ENCODE results near the gene RELN. TPM values are rescaled to one million over a fixed set of nuclear protein-coding genes. Genes with fewer than 3 reads are reported as not detected.

The RELN gene
- total and polyA plus RNA-seq, 10 of the 15 experiments (the other 5 are each of a cell fraction or from before 2014, with no cell fraction given), result 0.11 to 0.21 TPM; not detected in 8

DNA sequence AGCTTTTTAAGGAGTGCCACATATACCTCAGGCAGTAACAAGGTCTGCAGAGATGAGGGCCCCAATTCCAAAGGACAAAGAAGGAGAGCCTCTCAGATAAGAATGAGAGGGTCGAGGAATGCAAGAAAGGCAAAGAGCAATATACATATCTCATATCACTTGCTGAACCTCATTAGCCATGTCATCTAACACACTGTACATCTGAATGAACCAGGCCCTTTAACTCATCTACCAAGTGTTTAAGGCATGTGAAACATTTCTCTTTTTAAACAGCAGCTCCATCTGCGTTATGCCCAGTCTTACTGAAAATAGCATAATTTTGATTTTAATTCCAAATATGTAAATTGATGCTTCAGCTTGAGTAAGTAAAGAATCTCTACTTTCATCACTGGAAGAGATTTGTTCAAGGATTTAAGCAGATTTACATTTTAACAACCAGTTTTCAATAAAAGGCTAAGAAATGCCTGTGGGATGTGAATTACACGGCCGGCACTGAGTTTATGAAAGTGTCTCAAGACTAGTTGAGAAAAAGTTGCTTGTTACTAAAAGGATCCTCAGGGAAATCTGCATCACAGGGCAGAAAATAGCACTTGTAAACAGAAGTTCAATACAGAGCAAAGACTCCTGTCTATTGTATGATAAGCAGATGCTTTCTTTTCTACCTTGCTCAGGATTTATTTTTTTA lies 419.7 kb downstream of the RELN start:
- no TSS peak for BruUV-seq (replicated peaks)
- Histone ChIP-seq H3K27ac (ENCODE audit: control insufficient read depth, insufficient read depth) (no peak overlapping the region), H3K36me3 (ENCODE audit: control insufficient read depth in 2 of 2, insufficient read depth in 2 of 2, low read length in 1 of 2) (no peaks in the 10 kb centered on the region), H4K20me1 (ENCODE audit: control insufficient read depth, insufficient read depth) (no peaks in the 10 kb centered on the region), H3K79me2 (ENCODE audit: control insufficient read depth, insufficient read depth, low read length) (no peaks in the 10 kb centered on the region), H3K9ac (ENCODE audit: control insufficient read depth, insufficient read depth, low read length) (no peak overlapping the region), H3K4me2 (ENCODE audit: control insufficient read depth, insufficient read depth) (no peak overlapping the region), H2AFZ (ENCODE audit: control insufficient read depth, low read depth, low read length) (no peak overlapping the region), H3K4me1 (ENCODE audit: control insufficient read depth, insufficient read depth, low read length) (no peaks in the 10 kb centered on the region), H3K27me3 (replicated peaks in 1 of 2; ENCODE audit: control insufficient read depth in 2 of 2, insufficient read depth in 2 of 2, low read length in 1 of 2) (no peaks in the 10 kb centered on the region), H3K9me3 (replicated peaks; ENCODE audit: control insufficient read depth, insufficient read depth, low read length) (no peaks in the 10 kb centered on the region), H3K4me3 (no peak overlapping the region)
- CTCF ChIA-PET, result no interaction called here
- TF ChIP-seq ZSCAN29 (IDR thresholded peaks at IDR 0.05) (no peak), ATF7 (IDR thresholded peaks at IDR 0.05; ENCODE audit: low read depth) (no peak), ETV6 (conservative IDR thresholded peaks at IDR 0.05 in 1 of 2, IDR thresholded peaks at IDR 0.05 in 1 of 2; ENCODE audit: borderline replicate concordance in 1 of 2, low read depth in 1 of 2) (no peak), POU2F2 (IDR thresholded peaks at IDR 0.05; ENCODE audit: borderline replicate concordance, low read depth, low read length) (no peak), ZNF24 (IDR thresholded peaks at IDR 0.05) (no peak), SMAD5 (IDR thresholded peaks at IDR 0.05; ENCODE audit: low read depth) (no peak), RBBP5 (conservative IDR thresholded peaks at IDR 0.05) (no peak), NR2C1 (IDR thresholded peaks at IDR 0.05) (no peak), WRNIP1 (IDR thresholded peaks at IDR 0.05; ENCODE audit: borderline replicate concordance, low read depth, low read length) (no peak), CREB1 (IDR thresholded peaks at IDR 0.05; ENCODE audit: low read depth) (no peak), POLR2AphosphoS2 (IDR thresholded peaks at IDR 0.05; ENCODE audit: low read depth, low read length) (no peak), FOXM1 (IDR thresholded peaks at IDR 0.05; ENCODE audit: low read depth, low read length) (no peak)
- TF ChIP-seq, protein P1, sequence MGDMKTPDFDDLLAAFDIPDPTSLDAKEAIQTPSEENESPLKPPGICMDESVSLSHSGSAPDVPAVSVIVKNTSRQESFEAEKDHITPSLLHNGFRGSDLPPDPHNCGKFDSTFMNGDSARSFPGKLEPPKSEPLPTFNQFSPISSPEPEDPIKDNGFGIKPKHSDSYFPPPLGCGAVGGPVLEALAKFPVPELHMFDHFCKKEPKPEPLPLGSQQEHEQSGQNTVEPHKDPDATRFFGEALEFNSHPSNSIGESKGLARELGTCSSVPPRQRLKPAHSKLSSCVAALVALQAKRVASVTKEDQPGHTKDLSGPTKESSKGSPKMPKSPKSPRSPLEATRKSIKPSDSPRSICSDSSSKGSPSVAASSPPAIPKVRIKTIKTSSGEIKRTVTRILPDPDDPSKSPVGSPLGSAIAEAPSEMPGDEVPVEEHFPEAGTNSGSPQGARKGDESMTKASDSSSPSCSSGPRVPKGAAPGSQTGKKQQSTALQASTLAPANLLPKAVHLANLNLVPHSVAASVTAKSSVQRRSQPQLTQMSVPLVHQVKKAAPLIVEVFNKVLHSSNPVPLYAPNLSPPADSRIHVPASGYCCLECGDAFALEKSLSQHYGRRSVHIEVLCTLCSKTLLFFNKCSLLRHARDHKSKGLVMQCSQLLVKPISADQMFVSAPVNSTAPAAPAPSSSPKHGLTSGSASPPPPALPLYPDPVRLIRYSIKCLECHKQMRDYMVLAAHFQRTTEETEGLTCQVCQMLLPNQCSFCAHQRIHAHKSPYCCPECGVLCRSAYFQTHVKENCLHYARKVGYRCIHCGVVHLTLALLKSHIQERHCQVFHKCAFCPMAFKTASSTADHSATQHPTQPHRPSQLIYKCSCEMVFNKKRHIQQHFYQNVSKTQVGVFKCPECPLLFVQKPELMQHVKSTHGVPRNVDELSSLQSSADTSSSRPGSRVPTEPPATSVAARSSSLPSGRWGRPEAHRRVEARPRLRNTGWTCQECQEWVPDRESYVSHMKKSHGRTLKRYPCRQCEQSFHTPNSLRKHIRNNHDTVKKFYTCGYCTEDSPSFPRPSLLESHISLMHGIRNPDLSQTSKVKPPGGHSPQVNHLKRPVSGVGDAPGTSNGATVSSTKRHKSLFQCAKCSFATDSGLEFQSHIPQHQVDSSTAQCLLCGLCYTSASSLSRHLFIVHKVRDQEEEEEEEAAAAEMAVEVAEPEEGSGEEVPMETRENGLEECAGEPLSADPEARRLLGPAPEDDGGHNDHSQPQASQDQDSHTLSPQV (IDR thresholded peaks at IDR 0.05), result no peak
- TF ChIP-seq, protein P2, sequence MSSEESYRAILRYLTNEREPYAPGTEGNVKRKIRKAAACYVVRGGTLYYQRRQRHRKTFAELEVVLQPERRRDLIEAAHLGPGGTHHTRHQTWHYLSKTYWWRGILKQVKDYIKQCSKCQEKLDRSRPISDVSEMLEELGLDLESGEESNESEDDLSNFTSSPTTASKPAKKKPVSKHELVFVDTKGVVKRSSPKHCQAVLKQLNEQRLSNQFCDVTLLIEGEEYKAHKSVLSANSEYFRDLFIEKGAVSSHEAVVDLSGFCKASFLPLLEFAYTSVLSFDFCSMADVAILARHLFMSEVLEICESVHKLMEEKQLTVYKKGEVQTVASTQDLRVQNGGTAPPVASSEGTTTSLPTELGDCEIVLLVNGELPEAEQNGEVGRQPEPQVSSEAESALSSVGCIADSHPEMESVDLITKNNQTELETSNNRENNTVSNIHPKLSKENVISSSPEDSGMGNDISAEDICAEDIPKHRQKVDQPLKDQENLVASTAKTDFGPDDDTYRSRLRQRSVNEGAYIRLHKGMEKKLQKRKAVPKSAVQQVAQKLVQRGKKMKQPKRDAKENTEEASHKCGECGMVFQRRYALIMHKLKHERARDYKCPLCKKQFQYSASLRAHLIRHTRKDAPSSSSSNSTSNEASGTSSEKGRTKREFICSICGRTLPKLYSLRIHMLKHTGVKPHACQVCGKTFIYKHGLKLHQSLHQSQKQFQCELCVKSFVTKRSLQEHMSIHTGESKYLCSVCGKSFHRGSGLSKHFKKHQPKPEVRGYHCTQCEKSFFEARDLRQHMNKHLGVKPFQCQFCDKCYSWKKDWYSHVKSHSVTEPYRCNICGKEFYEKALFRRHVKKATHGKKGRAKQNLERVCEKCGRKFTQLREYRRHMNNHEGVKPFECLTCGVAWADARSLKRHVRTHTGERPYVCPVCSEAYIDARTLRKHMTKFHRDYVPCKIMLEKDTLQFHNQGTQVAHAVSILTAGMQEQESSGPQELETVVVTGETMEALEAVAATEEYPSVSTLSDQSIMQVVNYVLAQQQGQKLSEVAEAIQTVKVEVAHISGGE (CRISPR knock-in tag; IDR thresholded peaks at IDR 0.05), result no peak
- WGBS (ENCODE audit: insufficient coverage, insufficient replicate concordance, low lambda C conversion rate, missing lambda C conversion rate), result 25% methylated on average over 4 of the region's 4 CpGs
- intact Hi-C loops (cut with micrococcal nuclease; ENCODE audit: unreplicated experiment), result loop anchor here (10.0 kb wide), 1 partner anchor 1345 kb away; no protein-coding TSS in a partner anchor
- DNase-seq (ENCODE audit: low read depth, low spot score) (no peak), ATAC-seq (no peak), FAIRE-seq (no peak)
- RAD21 ChIA-PET (ENCODE audit: unreplicated experiment), result no interaction called here
- POLR2A ChIA-PET, result no interaction called here
- in situ Hi-C loops (cut with MboI), result loop anchor here (10.0 kb wide), 2 partner anchors 595 to 1345 kb away; no protein-coding TSS in a partner anchor
- SMC1A ChIA-PET (ENCODE audit: uncharacterized antibody, unreplicated experiment), result no interaction called here

Measured in GM12878 (cell line).